GM12892 (cell line): ENCODE data around the gene CGREF1.

ENCODE experiments used
- POLR2A ChIP-seq: IDR thresholded peaks from 2 replicates; pipeline ENCODE4 v1.6.1; 2011; ENCODE audit warnings: low read depth, low read length, control low read depth
- POLR2AphosphoS5 ChIP-seq: IDR thresholded peaks from 2 replicates; pipeline ENCODE4 v1.6.1; 2011; ENCODE audit warnings: low read depth, low read length, control low read depth
- TAF1 ChIP-seq: IDR thresholded peaks from 2 replicates; pipeline ENCODE4 v1.6.1; 2011; ENCODE audit warnings: low read depth, mild to moderate bottlenecking, control low read depth, low read length, borderline replicate concordance

DNA sequence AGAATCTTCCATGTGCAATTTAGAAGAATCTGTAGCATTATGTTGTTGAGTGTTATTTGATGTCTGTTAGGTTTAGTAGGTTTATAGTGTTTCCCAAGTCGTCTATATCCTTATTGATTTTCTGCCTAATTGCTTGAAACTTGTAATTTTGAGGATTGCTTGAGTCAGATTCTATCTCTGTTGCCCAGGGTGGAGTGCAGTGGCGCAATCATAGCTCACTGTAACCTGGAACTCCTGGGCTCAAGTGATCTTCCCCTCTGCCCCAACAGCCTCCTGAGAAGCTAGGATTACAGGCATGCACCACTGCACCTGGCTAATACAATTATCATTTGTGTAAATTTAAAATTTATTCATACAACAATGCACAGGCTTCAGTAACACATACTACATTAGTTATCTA lies 26.8 kb upstream of the CGREF1 start:
- TF ChIP-seq POLR2AphosphoS5 (no peak), POLR2A (no peak), TAF1 (no peak)
